ENCODE data around the gene CLBA1. TPM values are rescaled to one million over a fixed set of nuclear protein-coding genes. Genes with fewer than 3 reads are reported as not detected.
A peak's percentile ranks its signal among the peaks of the same experiment; 100 is the strongest.

CLBA1 gene
- polyA plus RNA-seq, 2 of the 4 experiments (the other 2 are of a cell fraction) = 11.5 to 12.0 TPM

DNA sequence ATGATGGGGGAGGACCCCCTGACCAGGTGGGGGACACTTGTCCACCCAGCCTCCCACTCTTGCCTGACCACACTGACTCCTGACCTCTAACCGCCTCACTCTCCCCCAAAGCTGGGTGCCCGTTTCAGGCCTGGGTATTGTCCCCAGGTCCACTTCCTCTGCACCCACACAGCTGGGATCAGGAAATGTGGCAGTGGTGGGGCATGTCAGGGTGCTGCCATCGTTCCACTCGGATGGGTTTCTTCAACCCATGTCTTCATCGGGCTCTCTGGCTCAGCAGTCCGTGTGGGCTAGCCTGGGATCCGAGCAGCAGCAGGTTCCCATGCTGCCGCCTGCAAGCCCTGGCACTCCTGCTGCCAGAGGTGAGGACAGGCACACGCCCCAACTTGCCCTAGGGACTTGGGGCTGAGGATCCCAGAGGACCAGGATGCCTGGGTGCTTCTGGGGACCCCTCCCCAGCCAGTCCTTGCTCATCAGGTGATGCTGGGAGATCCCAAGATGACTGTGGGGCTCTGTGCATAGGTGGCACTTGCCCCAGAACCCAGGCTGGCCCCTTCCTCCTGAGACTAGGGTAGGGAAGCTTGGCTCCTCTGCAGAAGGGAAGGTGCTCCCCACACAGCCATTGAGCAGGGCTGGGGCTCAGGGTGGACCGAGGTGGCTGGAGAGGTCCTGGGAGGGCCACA, 2.9 kb upstream of the CLBA1 start:
- Histone ChIP-seq H3K9me3 (no peaks in the 10 kb centered on the region), H3K4me1 (peaks cover 41% of the 10 kb centered on the region), H3K4me2 (no peak overlapping the region), H3K4me3 (no peak overlapping the region), H3K27ac (peak overlapping the region; percentile 35 to 97; a peak in 4 of 6 replicates)
- TF ChIP-seq, protein P1, sequence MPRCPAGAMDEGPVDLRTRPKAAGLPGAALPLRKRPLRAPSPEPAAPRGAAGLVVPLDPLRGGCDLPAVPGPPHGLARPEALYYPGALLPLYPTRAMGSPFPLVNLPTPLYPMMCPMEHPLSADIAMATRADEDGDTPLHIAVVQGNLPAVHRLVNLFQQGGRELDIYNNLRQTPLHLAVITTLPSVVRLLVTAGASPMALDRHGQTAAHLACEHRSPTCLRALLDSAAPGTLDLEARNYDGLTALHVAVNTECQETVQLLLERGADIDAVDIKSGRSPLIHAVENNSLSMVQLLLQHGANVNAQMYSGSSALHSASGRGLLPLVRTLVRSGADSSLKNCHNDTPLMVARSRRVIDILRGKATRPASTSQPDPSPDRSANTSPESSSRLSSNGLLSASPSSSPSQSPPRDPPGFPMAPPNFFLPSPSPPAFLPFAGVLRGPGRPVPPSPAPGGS (IDR thresholded peaks at IDR 0.05) = no peak
- TF ChIP-seq SMC3 (IDR thresholded peaks at IDR 0.05) = no peak
- no peak for TF ChIP-seq GATA3 (IDR thresholded peaks at IDR 0.05; ENCODE audit: borderline replicate concordance)
- TF ChIP-seq RNF2 (IDR thresholded peaks at IDR 0.05; ENCODE audit: borderline replicate concordance, low read depth) = no peak
- TF ChIP-seq, protein P2, sequence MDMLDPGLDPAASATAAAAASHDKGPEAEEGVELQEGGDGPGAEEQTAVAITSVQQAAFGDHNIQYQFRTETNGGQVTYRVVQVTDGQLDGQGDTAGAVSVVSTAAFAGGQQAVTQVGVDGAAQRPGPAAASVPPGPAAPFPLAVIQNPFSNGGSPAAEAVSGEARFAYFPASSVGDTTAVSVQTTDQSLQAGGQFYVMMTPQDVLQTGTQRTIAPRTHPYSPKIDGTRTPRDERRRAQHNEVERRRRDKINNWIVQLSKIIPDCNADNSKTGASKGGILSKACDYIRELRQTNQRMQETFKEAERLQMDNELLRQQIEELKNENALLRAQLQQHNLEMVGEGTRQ (IDR thresholded peaks at IDR 0.05) = no peak
- no peak for TF ChIP-seq NFE2L2 (conservative IDR thresholded peaks at IDR 0.05; ENCODE audit: low read length)
- TF ChIP-seq, protein P3, sequence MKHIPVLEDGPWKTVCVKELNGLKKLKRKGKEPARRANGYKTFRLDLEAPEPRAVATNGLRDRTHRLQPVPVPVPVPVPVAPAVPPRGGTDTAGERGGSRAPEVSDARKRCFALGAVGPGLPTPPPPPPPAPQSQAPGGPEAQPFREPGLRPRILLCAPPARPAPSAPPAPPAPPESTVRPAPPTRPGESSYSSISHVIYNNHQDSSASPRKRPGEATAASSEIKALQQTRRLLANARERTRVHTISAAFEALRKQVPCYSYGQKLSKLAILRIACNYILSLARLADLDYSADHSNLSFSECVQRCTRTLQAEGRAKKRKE (CRISPR knock-in tag; IDR thresholded peaks at IDR 0.05; ENCODE audit: low read depth) = no peak
- no peak for TF ChIP-seq HOXB13 (CRISPR knock-in tag; IDR thresholded peaks at IDR 0.05; ENCODE audit: low read depth)
- TF ChIP-seq, protein P4, sequence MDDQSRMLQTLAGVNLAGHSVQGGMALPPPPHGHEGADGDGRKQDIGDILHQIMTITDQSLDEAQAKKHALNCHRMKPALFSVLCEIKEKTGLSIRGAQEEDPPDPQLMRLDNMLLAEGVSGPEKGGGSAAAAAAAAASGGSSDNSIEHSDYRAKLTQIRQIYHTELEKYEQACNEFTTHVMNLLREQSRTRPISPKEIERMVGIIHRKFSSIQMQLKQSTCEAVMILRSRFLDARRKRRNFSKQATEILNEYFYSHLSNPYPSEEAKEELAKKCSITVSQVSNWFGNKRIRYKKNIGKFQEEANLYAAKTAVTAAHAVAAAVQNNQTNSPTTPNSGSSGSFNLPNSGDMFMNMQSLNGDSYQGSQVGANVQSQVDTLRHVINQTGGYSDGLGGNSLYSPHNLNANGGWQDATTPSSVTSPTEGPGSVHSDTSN (IDR thresholded peaks at IDR 0.05) = no peak
- TF ChIP-seq, protein P5, sequence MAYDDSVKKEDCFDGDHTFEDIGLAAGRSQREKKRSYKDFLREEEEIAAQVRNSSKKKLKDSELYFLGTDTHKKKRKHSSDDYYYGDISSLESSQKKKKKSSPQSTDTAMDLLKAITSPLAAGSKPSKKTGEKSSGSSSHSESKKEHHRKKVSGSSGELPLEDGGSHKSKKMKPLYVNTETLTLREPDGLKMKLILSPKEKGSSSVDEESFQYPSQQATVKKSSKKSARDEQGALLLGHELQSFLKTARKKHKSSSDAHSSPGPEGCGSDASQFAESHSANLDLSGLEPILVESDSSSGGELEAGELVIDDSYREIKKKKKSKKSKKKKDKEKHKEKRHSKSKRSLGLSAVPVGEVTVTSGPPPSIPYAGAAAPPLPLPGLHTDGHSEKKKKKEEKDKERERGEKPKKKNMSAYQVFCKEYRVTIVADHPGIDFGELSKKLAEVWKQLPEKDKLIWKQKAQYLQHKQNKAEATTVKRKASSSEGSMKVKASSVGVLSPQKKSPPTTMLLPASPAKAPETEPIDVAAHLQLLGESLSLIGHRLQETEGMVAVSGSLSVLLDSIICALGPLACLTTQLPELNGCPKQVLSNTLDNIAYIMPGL (CRISPR knock-in tag; IDR thresholded peaks at IDR 0.05; ENCODE audit: borderline replicate concordance) = no peak
- TF ChIP-seq, protein P6, sequence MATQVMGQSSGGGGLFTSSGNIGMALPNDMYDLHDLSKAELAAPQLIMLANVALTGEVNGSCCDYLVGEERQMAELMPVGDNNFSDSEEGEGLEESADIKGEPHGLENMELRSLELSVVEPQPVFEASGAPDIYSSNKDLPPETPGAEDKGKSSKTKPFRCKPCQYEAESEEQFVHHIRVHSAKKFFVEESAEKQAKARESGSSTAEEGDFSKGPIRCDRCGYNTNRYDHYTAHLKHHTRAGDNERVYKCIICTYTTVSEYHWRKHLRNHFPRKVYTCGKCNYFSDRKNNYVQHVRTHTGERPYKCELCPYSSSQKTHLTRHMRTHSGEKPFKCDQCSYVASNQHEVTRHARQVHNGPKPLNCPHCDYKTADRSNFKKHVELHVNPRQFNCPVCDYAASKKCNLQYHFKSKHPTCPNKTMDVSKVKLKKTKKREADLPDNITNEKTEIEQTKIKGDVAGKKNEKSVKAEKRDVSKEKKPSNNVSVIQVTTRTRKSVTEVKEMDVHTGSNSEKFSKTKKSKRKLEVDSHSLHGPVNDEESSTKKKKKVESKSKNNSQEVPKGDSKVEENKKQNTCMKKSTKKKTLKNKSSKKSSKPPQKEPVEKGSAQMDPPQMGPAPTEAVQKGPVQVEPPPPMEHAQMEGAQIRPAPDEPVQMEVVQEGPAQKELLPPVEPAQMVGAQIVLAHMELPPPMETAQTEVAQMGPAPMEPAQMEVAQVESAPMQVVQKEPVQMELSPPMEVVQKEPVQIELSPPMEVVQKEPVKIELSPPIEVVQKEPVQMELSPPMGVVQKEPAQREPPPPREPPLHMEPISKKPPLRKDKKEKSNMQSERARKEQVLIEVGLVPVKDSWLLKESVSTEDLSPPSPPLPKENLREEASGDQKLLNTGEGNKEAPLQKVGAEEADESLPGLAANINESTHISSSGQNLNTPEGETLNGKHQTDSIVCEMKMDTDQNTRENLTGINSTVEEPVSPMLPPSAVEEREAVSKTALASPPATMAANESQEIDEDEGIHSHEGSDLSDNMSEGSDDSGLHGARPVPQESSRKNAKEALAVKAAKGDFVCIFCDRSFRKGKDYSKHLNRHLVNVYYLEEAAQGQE (IDR thresholded peaks at IDR 0.05) = no peak
- no peak for TF ChIP-seq ESRRA (IDR thresholded peaks at IDR 0.05; ENCODE audit: borderline replicate concordance, low read length)
- TF ChIP-seq JUNB (IDR thresholded peaks at IDR 0.05) = no peak
- no peak for TF ChIP-seq BHLHE40 (IDR thresholded peaks at IDR 0.05; ENCODE audit: low read depth, low read length)
- TF ChIP-seq NR3C1 (IDR thresholded peaks at IDR 0.05) = no peak
- TF ChIP-seq ZFP36 (IDR thresholded peaks at IDR 0.05; ENCODE audit: borderline replicate concordance, partially characterized antibody) = no peak
- TF ChIP-seq KDM5A (IDR thresholded peaks at IDR 0.05) = no peak
- no peak for TF ChIP-seq RCOR1 (IDR thresholded peaks at IDR 0.05; ENCODE audit: low read depth, low read length)
- no peak for TF ChIP-seq CEBPB (IDR thresholded peaks at IDR 0.05)
- WGBS (ENCODE audit: missing lambda C conversion rate) = 91% methylated on average over 10 of the region's 10 CpGs
- DNase-seq (ENCODE audit: low read depth in 1 of 2, low spot score in 1 of 2) = no peak
- POLR2A ChIA-PET = no interaction called here
- ATAC-seq = no peak
- no peak for FAIRE-seq
- CTCF ChIA-PET = interaction anchor here (1.8 to 5.7 kb wide), 4 partner anchors 7 to 104 kb away, joined by 5 to 74 read pairs (median 26); no protein-coding TSS in a partner anchor
